ENCODE data around the gene ERCC2. TPM values are rescaled to one million over a fixed set of nuclear protein-coding genes. Genes with fewer than 3 reads are reported as not detected.

The ERCC2 gene
- total and polyA plus RNA-seq, 2 of the 4 experiments (the other 2 are of a cell fraction) = 30.6 to 66.5 TPM

DNA sequence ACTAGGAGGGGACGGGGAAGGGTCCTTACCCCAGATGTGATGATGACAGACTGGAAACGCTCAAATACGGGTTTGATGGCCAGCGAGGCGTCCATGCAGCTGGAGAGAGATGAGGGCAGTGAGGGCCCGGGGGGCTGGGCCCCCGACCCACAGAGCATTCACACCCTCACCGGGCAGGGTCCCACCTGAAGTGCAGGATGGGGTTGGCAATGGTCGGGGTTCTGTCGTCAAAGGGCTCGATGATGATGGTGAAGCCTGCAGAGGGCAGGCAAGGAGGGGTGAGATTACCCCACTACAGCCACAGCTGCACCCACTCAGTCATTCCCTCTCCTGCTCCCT is 13.0 kb downstream of the ERCC2 start:
- TF ChIP-seq RFX5 (IDR thresholded peaks at IDR 0.05; ENCODE audit: low read depth, low read length) (no peak), RAD21 (IDR thresholded peaks at IDR 0.05; ENCODE audit: low read length) (no peak), MXI1 (IDR thresholded peaks at IDR 0.05; ENCODE audit: borderline replicate concordance, low read depth, low read length) (no peak), CEBPB (IDR thresholded peaks at IDR 0.05; ENCODE audit: low read depth, low read length) (no peak), NFE2L2 (IDR thresholded peaks at IDR 0.05; ENCODE audit: low read depth, low read length) (no peak), MAZ (IDR thresholded peaks at IDR 0.05; ENCODE audit: borderline replicate concordance, low read depth, low read length) (no peak)
- dilution Hi-C loops (cut with HindIII; ENCODE audit: low sequenced_read_pairs, unreplicated experiment) (no loop called here), in situ Hi-C loops (cut with MboI; ENCODE audit: low sequenced_read_pairs) (no loop called here), intact Hi-C loops (cut with micrococcal nuclease) (no loop called here)
- Histone ChIP-seq H3K27me3 (ENCODE audit: control insufficient read depth, insufficient read depth, low read length) (no peaks in the 10 kb centered on the region), H3K23ac (ENCODE audit: low read depth, low read length) (no peak overlapping the region), H3K18ac (ENCODE audit: low read depth, low read length) (no peak overlapping the region), H3K4me3 (ENCODE audit: insufficient read depth, low read depth, low read length) (no peak overlapping the region), H3K79me1 (ENCODE audit: low read depth in 1 of 2, low read length in 2 of 2) (peaks cover 3 to 15% of the 10 kb centered on the region in 2 experiments; a peak in 2 of 4 replicates), H2BK15ac (ENCODE audit: low read depth, low read length) (no peak overlapping the region), H2BK20ac (ENCODE audit: low read depth, low read length) (no peak overlapping the region), H3K9me3 (ENCODE audit: control insufficient read depth, insufficient read depth, low read length) (no peaks in the 10 kb centered on the region), H3K4me2 (ENCODE audit: low read depth, low read length) (no peak overlapping the region), H2AK5ac (ENCODE audit: low read depth, low read length) (no peak overlapping the region), H3K9me1 (ENCODE audit: insufficient read depth, low read length) (no peaks in the 10 kb centered on the region), H2BK5ac (ENCODE audit: low read depth, low read length, poor library complexity, severe bottlenecking) (no peak overlapping the region), H3K56ac (ENCODE audit: extremely low read depth, insufficient read depth, low read length) (no peak overlapping the region), H4K91ac (ENCODE audit: insufficient read depth, low read depth, low read length) (no peak overlapping the region), H3K27ac (ENCODE audit: insufficient read depth, low read length) (no peak overlapping the region), H3K4ac (ENCODE audit: low read depth, low read length) (no peak overlapping the region), H4K20me1 (ENCODE audit: insufficient read depth, low read length) (peaks cover 7% of the 10 kb centered on the region; the same call in 1 of the 2 replicates), H2AFZ (replicated peaks; ENCODE audit: low read length, poor library complexity) (no peak overlapping the region), H3K4me1 (ENCODE audit: control insufficient read depth, insufficient read depth, low read length) (no peaks in the 10 kb centered on the region), H2AK9ac (replicated peaks; ENCODE audit: low read depth, low read length, poor library complexity) (no peak overlapping the region), H2BK120ac (ENCODE audit: low read depth, low read length) (no peak overlapping the region), H4K5ac (ENCODE audit: low read depth, low read length) (no peak overlapping the region), H4K8ac (ENCODE audit: low read depth in 2 of 2, low read length in 2 of 2) (no peak overlapping the region), H3K9ac (ENCODE audit: low read depth, low read length) (no peak overlapping the region), H3K14ac (replicated peaks; ENCODE audit: low read depth, low read length) (no peak overlapping the region), H3K36me3 (ENCODE audit: control insufficient read depth, insufficient read depth, low read length) (peaks cover 54% of the 10 kb centered on the region)
- POLR2A ChIA-PET (ENCODE audit: unreplicated experiment) = no interaction called here
- ATAC-seq (ENCODE audit: low read depth) = no peak
- WGBS, 2 experiments (ENCODE audit: extremely low coverage in 2 of 2, insufficient read length in 1 of 2) = 83% methylated on average over 3 of the region's 11 CpGs; no CpG with 5 or more reads in 1 of the 2 experiments
- no TSS peak for BruUV-seq (replicated peaks)
- DNase-seq = no peak
- CTCF ChIA-PET = no interaction called here

Data from IMR-90 (cell line).